Daoy (cell line): Measurements from ENCODE around the gene BSCL2. TPM values are rescaled to one million over a fixed set of nuclear protein-coding genes. Genes with fewer than 3 reads are reported as not detected.
A peak's percentile ranks its signal among the peaks of the same experiment; 100 is the strongest.
"Not testable (repeated sequence)": the region's sequence is repeated elsewhere in the genome, so short reads cannot be mapped to it uniquely, and the experiment has no call there.

Source experiments
- DNase-seq: peaks from one replicate; pipeline ENCODE4 v3.0.0-alpha.2; 2015; ENCODE audit warnings: low read depth
- total RNA-seq: library from RNA; depleted of rRNA; stranded (reverse); fragments of >200 nt; shearing (Covaris generic); gene quantifications from 2 replicates; pipeline ENCODE4 v1.2.3, GENCODE V29; 2014; rRNA removed

Gene BSCL2
- 56.9 and 79.5 TPM in 2 replicates for total RNA-seq

- DNase-seq, result no peak
These were observed at the start of gene BSCL2, which contains the start of gene GNG3 for GRCh38 chr11:62707277-62707861. Gene BSCL2 (minus strand): TSS chr11:62707424. CDS start chr11:62707195, 229 bp downstream. Gene GNG3 (plus strand): TSS chr11:62707676. CDS start chr11:62708296, 620 bp downstream.

- DNase-seq, result no peak
These were observed 47.9 kb upstream of the BSCL2 start for GRCh38 chr11:62755086-62755615.

- peak; percentile 99 for DNase-seq
These were observed 46.7 kb upstream of the BSCL2 start, which contains the start of gene ZBTB3 for GRCh38 chr11:62753736-62754603. Gene ZBTB3 (minus strand): TSS chr11:62754160. CDS start chr11:62753664, 496 bp downstream.

- DNase-seq, result no peak
These were observed 45.9 kb upstream of the BSCL2 start for GRCh38 chr11:62752994-62753735.

GRCh38 chr11:62752177-62752785 lies 45.1 kb upstream of the BSCL2 start:
- DNase-seq, result no peak

- not testable (repeated sequence) for DNase-seq
These were observed 42.7 kb upstream of the BSCL2 start for GRCh38 chr11:62749931-62750330.

- no peak for DNase-seq
These were observed 40.4 kb upstream of the BSCL2 start for GRCh38 chr11:62747475-62748160.

GRCh38 chr11:62737196-62737595 lies 30.0 kb upstream of the BSCL2 start:
- DNase-seq, result no peak

GRCh38 chr11:62732830-62733229 lies 25.6 kb upstream of the BSCL2 start:
- DNase-seq, result no peak

- not testable (repeated sequence) for DNase-seq
These were observed 22.9 kb upstream of the BSCL2 start for GRCh38 chr11:62730076-62730475.

GRCh38 chr11:62728171-62728988 lies 21.2 kb upstream of the BSCL2 start, which contains the start of gene TTC9C:
Gene TTC9C (plus strand): TSS chr11:62728486. CDS start chr11:62728849, 363 bp downstream.
- DNase-seq, result peak; percentile 90

GRCh38 chr11:62727872-62728170 lies 20.6 kb upstream of the BSCL2 start:
- peak; percentile 95 for DNase-seq

GRCh38 chr11:62727165-62727871 lies 20.1 kb upstream of the BSCL2 start, which contains the start of gene HNRNPUL2:
Gene HNRNPUL2 (minus strand): TSS chr11:62727457. CDS start chr11:62727156, 301 bp downstream.
- DNase-seq, result peak; percentile 99

GRCh38 chr11:62726915-62727164 lies 19.6 kb upstream of the BSCL2 start:
- DNase-seq, result no peak

GRCh38 chr11:62726156-62726914 lies 19.1 kb upstream of the BSCL2 start:
- no peak for DNase-seq

- DNase-seq, result no peak
These were observed 18.4 kb upstream of the BSCL2 start for GRCh38 chr11:62725646-62726045.

- no peak for DNase-seq
These were observed 16.9 kb upstream of the BSCL2 start for GRCh38 chr11:62724171-62724570.

- DNase-seq, result no peak
These were observed 14.8 kb upstream of the BSCL2 start for GRCh38 chr11:62721994-62722393.
